ENCODE results near the gene COL23A1. TPM values are rescaled to one million over a fixed set of nuclear protein-coding genes. Genes with fewer than 3 reads are reported as not detected.

COL23A1 gene
- total and polyA plus RNA-seq, 4 donors, result 0.76 to 4.4 (median 1.3) TPM

DNA sequence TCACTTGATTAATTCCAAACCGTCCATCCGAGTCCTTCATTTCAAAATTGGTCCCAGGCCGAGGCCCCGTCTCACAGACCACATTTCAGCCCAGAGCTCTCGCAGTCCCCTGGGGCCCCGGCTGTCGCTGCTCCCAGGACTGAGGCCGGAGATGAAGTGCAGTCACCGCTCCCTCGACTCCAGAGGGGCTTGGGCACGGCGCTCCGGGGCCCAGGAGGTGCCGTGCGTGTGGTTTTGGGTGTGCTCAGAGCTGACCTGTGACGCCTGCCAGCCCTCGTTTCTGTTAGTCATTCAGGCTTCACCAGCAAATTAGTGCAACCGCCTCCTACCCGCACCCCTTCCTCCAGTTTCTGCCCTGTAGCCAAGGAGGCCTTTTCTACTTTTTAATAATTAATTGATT, 308.9 kb downstream of the COL23A1 start:
- H3K36me3 ChIP-seq (ENCODE audit: control insufficient read depth in 4 of 4, insufficient read depth in 4 of 4, low read length in 4 of 4), result no peaks in the 10 kb centered on the region
- H3K4me1 ChIP-seq (ENCODE audit: control insufficient read depth in 5 of 5, insufficient read depth in 5 of 5, low read length in 5 of 5), result peaks cover 0 to 11% (median 2%) of the 10 kb centered on the region in 5 donors
- WGBS, 2 donors, result 86 to 92% methylated on average over 19 of the region's 19 CpGs
- TF ChIP-seq, protein P1, sequence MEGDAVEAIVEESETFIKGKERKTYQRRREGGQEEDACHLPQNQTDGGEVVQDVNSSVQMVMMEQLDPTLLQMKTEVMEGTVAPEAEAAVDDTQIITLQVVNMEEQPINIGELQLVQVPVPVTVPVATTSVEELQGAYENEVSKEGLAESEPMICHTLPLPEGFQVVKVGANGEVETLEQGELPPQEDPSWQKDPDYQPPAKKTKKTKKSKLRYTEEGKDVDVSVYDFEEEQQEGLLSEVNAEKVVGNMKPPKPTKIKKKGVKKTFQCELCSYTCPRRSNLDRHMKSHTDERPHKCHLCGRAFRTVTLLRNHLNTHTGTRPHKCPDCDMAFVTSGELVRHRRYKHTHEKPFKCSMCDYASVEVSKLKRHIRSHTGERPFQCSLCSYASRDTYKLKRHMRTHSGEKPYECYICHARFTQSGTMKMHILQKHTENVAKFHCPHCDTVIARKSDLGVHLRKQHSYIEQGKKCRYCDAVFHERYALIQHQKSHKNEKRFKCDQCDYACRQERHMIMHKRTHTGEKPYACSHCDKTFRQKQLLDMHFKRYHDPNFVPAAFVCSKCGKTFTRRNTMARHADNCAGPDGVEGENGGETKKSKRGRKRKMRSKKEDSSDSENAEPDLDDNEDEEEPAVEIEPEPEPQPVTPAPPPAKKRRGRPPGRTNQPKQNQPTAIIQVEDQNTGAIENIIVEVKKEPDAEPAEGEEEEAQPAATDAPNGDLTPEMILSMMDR (IDR thresholded peaks at IDR 0.05; ENCODE audit: control extremely low read depth, extremely low read depth), result no peak
- no peak overlapping the region for H3K9ac ChIP-seq (ENCODE audit: insufficient read depth in 1 of 2, low read length in 2 of 2)
- no peak overlapping the region for H3K27ac ChIP-seq (ENCODE audit: low read depth in 1 of 2, low read length in 1 of 2)
- H3K27me3 ChIP-seq (ENCODE audit: control insufficient read depth in 3 of 3, insufficient read depth in 3 of 3, low read length in 2 of 3), result no peaks in the 10 kb centered on the region
- no peak for ATAC-seq (ENCODE audit: insufficient read depth, low FRiP score)
- no peak overlapping the region for H3K4me3 ChIP-seq
- DNase-seq, result peak in 1 of 3 donors; percentile 9
- peaks cover 0 to 5% (median 0%) of the 10 kb centered on the region in 4 donors for H3K9me3 ChIP-seq (ENCODE audit: control insufficient read depth in 4 of 4, insufficient read depth in 3 of 4, low read length in 3 of 4)

DNA sequence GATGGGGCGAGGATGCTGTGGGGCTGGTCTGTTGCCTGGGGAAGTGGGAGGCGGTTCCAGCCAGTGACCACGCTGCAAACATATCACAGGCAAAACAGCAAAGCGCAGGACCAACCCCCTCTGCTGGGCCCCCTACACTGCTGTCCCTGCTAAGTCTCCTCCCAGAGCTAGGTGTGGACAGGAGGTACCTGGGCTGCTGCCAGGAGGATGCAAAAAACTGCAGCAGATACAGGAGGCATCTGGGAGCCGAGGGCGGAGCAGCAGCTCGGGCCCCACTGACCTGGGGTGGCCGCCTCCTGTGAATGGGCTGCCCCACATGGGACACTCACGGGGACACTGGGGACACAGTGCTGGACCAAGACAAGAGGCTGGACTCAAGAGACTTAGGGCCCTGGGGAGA, 309.6 kb downstream of the COL23A1 start:
- Histone ChIP-seq H3K36me3 (ENCODE audit: control insufficient read depth in 4 of 4, insufficient read depth in 4 of 4, low read length in 4 of 4) (no peaks in the 10 kb centered on the region), H3K27me3 (ENCODE audit: control insufficient read depth in 3 of 3, insufficient read depth in 3 of 3, low read length in 2 of 3) (no peaks in the 10 kb centered on the region), H3K27ac (ENCODE audit: low read depth in 1 of 2, low read length in 1 of 2) (no peak overlapping the region), H3K9me3 (ENCODE audit: control insufficient read depth in 4 of 4, insufficient read depth in 3 of 4, low read length in 3 of 4) (peaks cover 0 to 8% (median 2%) of the 10 kb centered on the region in 4 donors), H3K9ac (ENCODE audit: insufficient read depth in 1 of 2, low read length in 2 of 2) (no peak overlapping the region), H3K4me1 (ENCODE audit: control insufficient read depth in 5 of 5, insufficient read depth in 5 of 5, low read length in 5 of 5) (peaks cover 0 to 11% (median 2%) of the 10 kb centered on the region in 5 donors), H3K4me3 (no peak overlapping the region)
- TF ChIP-seq, protein P1 (IDR thresholded peaks at IDR 0.05; ENCODE audit: control extremely low read depth, extremely low read depth), result no peak
- WGBS, 2 donors, result 92 to 93% methylated on average over 9 of the region's 9 CpGs
- ATAC-seq (ENCODE audit: insufficient read depth, low FRiP score) (no peak), DNase-seq (peak in 1 of 3 donors; percentile 15)

DNA sequence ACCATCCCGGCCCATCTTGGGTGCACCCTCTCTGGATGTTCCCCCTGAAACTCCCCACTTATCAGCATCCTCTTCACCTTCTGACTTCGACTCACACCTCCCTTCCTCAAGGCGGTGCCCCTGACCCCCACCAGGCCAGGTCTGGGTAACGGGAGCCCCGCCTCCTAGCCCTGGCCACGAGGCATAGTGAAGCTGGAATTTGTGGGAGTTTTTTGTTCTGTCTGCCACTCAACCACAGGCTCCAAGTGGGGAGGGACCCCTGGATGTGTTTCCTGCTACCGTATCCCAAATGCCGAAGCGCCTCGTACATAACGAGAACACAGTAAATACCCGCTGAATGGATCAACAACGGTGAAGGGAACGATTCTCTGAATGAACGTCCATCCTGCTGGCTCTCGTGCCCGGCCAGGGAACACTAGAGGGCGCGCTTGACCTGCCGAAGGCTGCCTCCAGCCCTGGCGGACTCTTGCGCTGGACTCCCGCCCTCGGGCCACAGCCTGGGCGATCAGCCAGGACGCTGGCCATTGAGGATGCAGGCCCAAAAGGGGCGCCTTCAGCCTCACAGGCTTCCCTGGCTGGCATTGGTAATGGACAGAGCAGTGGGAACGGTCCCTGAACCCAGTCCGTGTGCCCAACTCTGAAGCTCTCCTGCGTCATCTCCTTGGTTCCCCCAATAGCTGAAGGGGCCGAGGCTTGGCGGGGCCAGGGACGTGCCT, 310.3 kb downstream of the COL23A1 start:
- no peak overlapping the region for H3K4me3 ChIP-seq
- H3K9me3 ChIP-seq (ENCODE audit: control insufficient read depth in 4 of 4, insufficient read depth in 3 of 4, low read length in 3 of 4), result peaks cover 0 to 8% (median 2%) of the 10 kb centered on the region in 4 donors
- TF ChIP-seq, protein P1 (IDR thresholded peaks at IDR 0.05; ENCODE audit: control extremely low read depth, extremely low read depth), result peak; percentile 89
- peaks cover 0 to 11% (median 2%) of the 10 kb centered on the region in 5 donors for H3K4me1 ChIP-seq (ENCODE audit: control insufficient read depth in 5 of 5, insufficient read depth in 5 of 5, low read length in 5 of 5)
- ATAC-seq (ENCODE audit: insufficient read depth, low FRiP score) (peak; percentile 70), DNase-seq (peak; percentile 90 to 94 (median 92))
- H3K27ac ChIP-seq (ENCODE audit: low read depth in 1 of 2, low read length in 1 of 2), result no peak overlapping the region
- no peaks in the 10 kb centered on the region for H3K27me3 ChIP-seq (ENCODE audit: control insufficient read depth in 3 of 3, insufficient read depth in 3 of 3, low read length in 2 of 3)
- H3K36me3 ChIP-seq (ENCODE audit: control insufficient read depth in 4 of 4, insufficient read depth in 4 of 4, low read length in 4 of 4), result no peaks in the 10 kb centered on the region
- WGBS, 2 donors, result 20% methylated on average over 33 of the region's 33 CpGs
- H3K9ac ChIP-seq (ENCODE audit: insufficient read depth in 1 of 2, low read length in 2 of 2), result no peak overlapping the region
